H1 (cell line): ENCODE results near the gene DNM1L. TPM values are rescaled to one million over a fixed set of nuclear protein-coding genes. Genes with fewer than 3 reads are reported as not detected.

ENCODE experiments used
- CTCF ChIA-PET: fragments of 300-600 bp; sonication (Branson Sonifier 250); formaldehyde crosslinking; loops from one replicate; lab custom pipeline; 2021; ENCODE audit not compliant: partially characterized antibody; lab: Charles Lee
- POLR2A ChIA-PET: fragments of 300-600 bp; sonication (Branson Sonifier 250); formaldehyde crosslinking; loops from one replicate; lab custom pipeline; 2021; ENCODE audit warnings: inconsistent platforms; ENCODE audit not compliant: partially characterized antibody; lab: Charles Lee
- DNase-seq, 2 experiments: peaks; one replicate each; pipeline versions ENCODE4 v3.0.0 to v3.0.0-alpha.2; 2010 to 2022; ENCODE audit warnings: low spot score in 2 of 2, low read depth in 1 of 2, mixed read lengths in 1 of 2
- FAIRE-seq: peaks from 2 replicates; lab custom pipeline; 2011; peaks lifted over from hg19 to GRCh38; lab: Jason Lieb, UNC
- H2AFZ ChIP-seq: 2 replicates; pipeline ENCODE4 v1.8.1; 2012; ENCODE audit warnings: low read length, inconsistent platforms
- H2AK5ac ChIP-seq: 2 replicates; pipeline ENCODE4 v1.6.1; 2013; ENCODE audit warnings: low read depth, low read length
- H2BK120ac ChIP-seq: replicated peaks from 2 replicates; pipeline ENCODE3; 2013; ENCODE audit warnings: low read depth, low read length, inconsistent platforms
- H2BK12ac ChIP-seq: 2 replicates; pipeline ENCODE4 v1.6.1; 2013; ENCODE audit warnings: low read depth, low read length
- H2BK15ac ChIP-seq: 2 replicates; pipeline ENCODE4 v1.6.1; 2013; ENCODE audit warnings: low read length
- H2BK20ac ChIP-seq: 2 replicates; pipeline ENCODE4 v1.6.1; 2013; ENCODE audit warnings: low read length
- H2BK5ac ChIP-seq: 2 replicates; pipeline ENCODE4 v1.6.1; 2013; ENCODE audit warnings: low read depth, low read length
- H3K14ac ChIP-seq: 2 replicates; pipeline ENCODE4 v1.6.1; 2013; ENCODE audit warnings: inconsistent platforms; ENCODE audit not compliant: insufficient read length
- H3K18ac ChIP-seq: 2 replicates; pipeline ENCODE4 v1.6.1; 2013; ENCODE audit warnings: low read length; ENCODE audit errors: extremely low read depth
- H3K23ac ChIP-seq: 2 replicates; pipeline ENCODE4 v1.6.1; 2013; ENCODE audit warnings: inconsistent platforms; ENCODE audit not compliant: insufficient read length
- H3K23me2 ChIP-seq: 2 replicates; pipeline ENCODE4 v1.6.1; 2013; ENCODE audit warnings: low read depth, low read length
- H3K27ac ChIP-seq: 2 replicates; pipeline ENCODE4 v1.6.1; 2011; ENCODE audit warnings: low read depth, low read length, inconsistent platforms
- H3K27me3 ChIP-seq, 4 experiments: replicated peaks in 1 of 4; 1 replicate in 1 of 4; 2 replicates in 3 of 4; pipeline versions ENCODE4 v1.6.1 to v1.8.1; 2011 to 2013; ENCODE audit warnings: low read length in 3 of 4, mild to moderate bottlenecking in 3 of 4, inconsistent platforms in 2 of 4, mixed read lengths in 2 of 4, moderate library complexity in 1 of 4; ENCODE audit not compliant: control insufficient read depth in 3 of 4, insufficient read depth in 3 of 4; ENCODE audit errors: extremely low read depth in 1 of 4
- H3K36me3 ChIP-seq, 4 experiments: 2 replicates each; pipeline versions ENCODE4 v1.6.1 to v1.8.1; 2011 to 2013; ENCODE audit warnings: mild to moderate bottlenecking in 4 of 4, low read length in 3 of 4, moderate library complexity in 2 of 4, control low read depth in 1 of 4, inconsistent platforms in 1 of 4; ENCODE audit not compliant: insufficient read depth in 4 of 4, control insufficient read depth in 2 of 4
- H3K4ac ChIP-seq: replicated peaks from 2 replicates; pipeline ENCODE3; 2013; ENCODE audit warnings: low read length, low read depth, mixed read lengths, inconsistent platforms; ENCODE audit not compliant: insufficient read length
- H3K4me1 ChIP-seq, 4 experiments: replicated peaks in 1 of 4; 1 replicate in 1 of 4; 2 replicates in 3 of 4; pipeline versions ENCODE4 v1.6.1 to v1.8.1; 2011 to 2013; ENCODE audit warnings: low read length in 3 of 4, inconsistent platforms in 2 of 4, mixed read lengths in 1 of 4; ENCODE audit not compliant: insufficient read depth in 4 of 4, control insufficient read depth in 3 of 4
- H3K4me2 ChIP-seq, 2 experiments: 2 replicates each; pipeline versions ENCODE4 v1.6.1 to v1.8.1; 2011 to 2013; ENCODE audit warnings: low read depth in 2 of 2, low read length in 2 of 2, control low read depth in 1 of 2, inconsistent platforms in 1 of 2, mild to moderate bottlenecking in 1 of 2; ENCODE audit not compliant: insufficient read depth in 1 of 2
- H3K4me3 ChIP-seq, 4 experiments: fragments of 200-600, 300-600 bp in 1 of 4; sonication (generic), shearing (Covaris generic), sonication (Bioruptor Twin) in 1 of 4; 2 replicates each; pipeline versions ENCODE4 v1.5.1 to v1.8.1; 2011 to 2016; ENCODE audit warnings: low read length in 4 of 4, low read depth in 3 of 4, control low read depth in 2 of 4, inconsistent platforms in 2 of 4, mild to moderate bottlenecking in 2 of 4, mixed read lengths in 1 of 4, moderate library complexity in 1 of 4; ENCODE audit not compliant: insufficient read depth in 2 of 4; ENCODE audit errors: extremely low read depth in 1 of 4
- H3K56ac ChIP-seq: replicated peaks from 2 replicates; pipeline ENCODE3; 2013; ENCODE audit warnings: low read depth, mild to moderate bottlenecking, mixed read lengths, low read length, inconsistent platforms; ENCODE audit not compliant: insufficient read length
- H3K79me1 ChIP-seq: 2 replicates; pipeline ENCODE4 v1.6.1; 2013; ENCODE audit warnings: low read depth, low read length, control low read depth
- H3K79me2 ChIP-seq, 2 experiments: 2 replicates each; pipeline versions ENCODE4 v1.6.1 to v1.8.1; 2012 to 2013; ENCODE audit warnings: low read length in 2 of 2, mild to moderate bottlenecking in 2 of 2, inconsistent platforms in 1 of 2; ENCODE audit not compliant: insufficient read depth in 2 of 2, control insufficient read depth in 1 of 2
- H3K9ac ChIP-seq, 4 experiments: replicated peaks in 1 of 4; 1 replicate in 1 of 4; 2 replicates in 3 of 4; pipeline versions ENCODE4 v1.6.1 to v1.8.1; 2011 to 2013; ENCODE audit warnings: low read depth in 3 of 4, low read length in 3 of 4, control low read depth in 2 of 4, mild to moderate bottlenecking in 2 of 4, moderate library complexity in 2 of 4, inconsistent platforms in 1 of 4; ENCODE audit errors: extremely low read depth in 1 of 4
- H3K9me3 ChIP-seq, 2 experiments: 2 replicates each; pipeline versions ENCODE4 v1.6.1 to v1.8.1; 2012 to 2013; ENCODE audit warnings: mild to moderate bottlenecking in 2 of 2, moderate library complexity in 2 of 2, control low read depth in 1 of 2, inconsistent platforms in 1 of 2, low read depth in 1 of 2, low read length in 1 of 2, mixed read lengths in 1 of 2; ENCODE audit not compliant: insufficient read depth in 2 of 2
- H4K20me1 ChIP-seq, 2 experiments: replicated peaks in 1 of 2; 2 replicates each; pipeline versions ENCODE3 to v1.8.1; 2011 to 2013; ENCODE audit warnings: inconsistent platforms in 2 of 2, low read length in 2 of 2, mild to moderate bottlenecking in 1 of 2; ENCODE audit not compliant: insufficient read depth in 2 of 2, control insufficient read depth in 1 of 2
- H4K5ac ChIP-seq: 2 replicates; pipeline ENCODE4 v1.6.1; 2013; ENCODE audit warnings: low read length, low read depth, mixed read lengths, inconsistent platforms; ENCODE audit not compliant: insufficient read length
- H4K8ac ChIP-seq: 2 replicates; pipeline ENCODE4 v1.8.0; 2013; ENCODE audit warnings: mild to moderate bottlenecking, moderate library complexity, low read length, inconsistent platforms; ENCODE audit not compliant: insufficient read depth; ENCODE audit errors: extremely low read depth
- H4K91ac ChIP-seq: replicated peaks from 2 replicates; pipeline ENCODE3; 2013; ENCODE audit warnings: low read length, mixed read lengths, inconsistent platforms; ENCODE audit not compliant: insufficient read length
- BRCA1 ChIP-seq: IDR thresholded peaks from 2 replicates; pipeline ENCODE4 v1.6.1; 2012; ENCODE audit warnings: low read depth, low read length, improper control_type of control experiment
- E2F6 ChIP-seq: IDR thresholded peaks from 2 replicates; pipeline ENCODE4 v1.6.1; 2012; ENCODE audit warnings: inconsistent platforms
- EGR1 ChIP-seq: IDR thresholded peaks from 2 replicates; pipeline ENCODE4 v1.6.1; 2011; ENCODE audit warnings: low read depth, low read length, borderline replicate concordance
- EP300 ChIP-seq, 2 experiments: IDR thresholded peaks; 1 replicate in 1 of 2; 2 replicates in 1 of 2; pipeline ENCODE4 v1.6.1; 2011 to 2012; ENCODE audit warnings: low read depth in 2 of 2, low read length in 2 of 2, mild to moderate bottlenecking in 2 of 2, borderline replicate concordance in 1 of 2, inconsistent platforms in 1 of 2, moderate library complexity in 1 of 2
- HDAC2 ChIP-seq, 2 experiments: fragments of 300-600 bp in 1 of 2; sonication (generic) in 1 of 2; IDR thresholded peaks; 2 replicates each; pipeline ENCODE4 v1.6.1; 2011 to 2012; ENCODE audit warnings: low read depth in 2 of 2, low read length in 2 of 2, mild to moderate bottlenecking in 2 of 2, moderate library complexity in 2 of 2, borderline replicate concordance in 1 of 2, inconsistent platforms in 1 of 2
- KDM4A ChIP-seq: IDR thresholded peaks from one replicate; pipeline ENCODE4 v1.7.1; 2012; ENCODE audit warnings: low read depth, mild to moderate bottlenecking, moderate library complexity, low read length, inconsistent platforms; ENCODE audit not compliant: severe bottlenecking
- KDM5A ChIP-seq: fragments of 200-600 bp; IDR thresholded peaks from 2 replicates; pipeline ENCODE4 v1.7.1; 2012; ENCODE audit warnings: mild to moderate bottlenecking, low read length, inconsistent platforms, mixed read lengths
- MAFK ChIP-seq: IDR thresholded peaks from 2 replicates; pipeline ENCODE4 v1.6.1; 2012; ENCODE audit warnings: low read depth, mild to moderate bottlenecking, improper control_type of control experiment, low read length
- PHF8 ChIP-seq: fragments of 200-600 bp; sonication (generic); conservative IDR thresholded peaks from 2 replicates; pipeline ENCODE4 v1.7.1; 2012; ENCODE audit warnings: low read depth, mild to moderate bottlenecking, inconsistent platforms, low read length, moderate library complexity
- POU5F1 ChIP-seq: IDR thresholded peaks from 2 replicates; pipeline ENCODE4 v1.6.1; 2011; ENCODE audit warnings: low read depth, mild to moderate bottlenecking, low read length, moderate library complexity
- RNF2 ChIP-seq: fragments of 200-900, 300-1000 bp; sonication (generic); IDR thresholded peaks from 2 replicates; pipeline ENCODE4 v1.7.1; 2016; ENCODE audit warnings: borderline replicate concordance, low read depth, mild to moderate bottlenecking, antibody characterized with exemption, low read length; ENCODE audit not compliant: poor library complexity, severe bottlenecking; ENCODE audit errors: missing control alignments
- SIRT6 ChIP-seq: IDR thresholded peaks from one replicate; pipeline ENCODE4 v1.7.1; 2012; ENCODE audit warnings: low read length, inconsistent platforms
- WGBS, 2 experiments: shearing (Covaris generic) in 1 of 2; methylation state at CpG; one replicate each; pipeline versions ENCODE4 v1.1.6 to v1.1.7; 2013 to 2015; ENCODE audit warnings: low lambda C conversion rate in 2 of 2, mixed read lengths in 2 of 2, inconsistent platforms in 1 of 2, low coverage in 1 of 2, missing lambda C conversion rate in 1 of 2; ENCODE audit not compliant: insufficient replicate concordance in 2 of 2, insufficient coverage in 1 of 2, insufficient read length in 1 of 2; ENCODE audit errors: extremely low coverage in 1 of 2, missing lambda C conversion rate in 1 of 2; 5-methylcytosine and 5-hydroxymethylcytosine counted together
- polyA plus RNA-seq, 7 experiments: library from polyadenylated mRNA; depleted of rRNA in 3 of 7; stranded (reverse) in 5 of 7; unstranded in 2 of 7; fragments of >200 nt in 5 of 7; fragments of 200-250 nt in 2 of 7; gene quantifications; 1 replicate in 5 of 7; 2 replicates in 1 of 7; 4 replicates in 1 of 7; pipeline versions ENCODE4 v1.2.1 to v1.2.3, GENCODE V29; 2011 to 2013; ENCODE audit warnings: missing spikeins in 2 of 7, mixed read lengths in 2 of 7
- total RNA-seq: library from RNA; stranded (reverse); fragmentation: NEBNext Ultra II Directional; extraction: Animal tissue kit (Norgen Biotek cat#: 25700); gene quantifications from 2 replicates; pipeline ENCODE4 v1.2.1, GENCODE V29; 2021

The DNM1L gene
- total and polyA plus RNA-seq, 2 of the 8 experiments (the other 6 are each of a cell fraction or from before 2014, with no cell fraction given), result 23.7 to 93.9 TPM

GRCh38 chr12:32757157-32757556 lies 78.1 kb downstream of the DNM1L start:
- no peak overlapping the region for H3K14ac ChIP-seq
- no peak overlapping the region for H3K4me3 ChIP-seq
- H3K27me3 ChIP-seq, result no peaks in the 10 kb centered on the region; a peak in 1 of 7 replicates
- H2AFZ ChIP-seq, result no peak overlapping the region
- H4K8ac ChIP-seq, result no peak overlapping the region
- 89% methylated on average over 3 of the region's 3 CpGs; no CpG with 5 or more reads in 1 of the 2 experiments for WGBS, 2 experiments
- no peaks in the 10 kb centered on the region for H3K79me1 ChIP-seq
- ChIA-PET POLR2A (interaction anchor here (2.0 to 3.9 kb wide), 3 partner anchors 11 to 140 kb away, joined by 5 to 22 read pairs (median 15); partner anchors contain the start of gene PKP2), CTCF (interaction anchor here (0.9 to 4.1 kb wide), 16 partner anchors 12 to 267 kb away, joined by 3 to 54 read pairs (median 4); no protein-coding TSS in a partner anchor)
- peaks cover 0 to 14% (median 9%) of the 10 kb centered on the region in 4 experiments; a peak in 6 of 8 replicates for H3K36me3 ChIP-seq
- H4K5ac ChIP-seq, result no peak overlapping the region
- H3K27ac ChIP-seq, result no peak overlapping the region
- H3K4me2 ChIP-seq, result no peak overlapping the region
- no peak overlapping the region for H2BK15ac ChIP-seq
- no peak overlapping the region for H3K23ac ChIP-seq
- H3K9me3 ChIP-seq, result no peaks in the 10 kb centered on the region
- no peaks in the 10 kb centered on the region for H4K20me1 ChIP-seq
- no peak overlapping the region for H3K4ac ChIP-seq
- no peak overlapping the region for H2BK120ac ChIP-seq
- FAIRE-seq (no peak), DNase-seq (no peak)
- peaks cover 0 to 3% (median 1%) of the 10 kb centered on the region in 4 experiments; a peak in 2 of 7 replicates for H3K4me1 ChIP-seq
- peaks cover 4% of the 10 kb centered on the region for H3K23me2 ChIP-seq
- no peak overlapping the region for H2AK5ac ChIP-seq
- peaks cover 0 to 24% of the 10 kb centered on the region in 2 experiments; a peak in 2 of 4 replicates for H3K79me2 ChIP-seq
- no peak overlapping the region for H3K9ac ChIP-seq
- no peak overlapping the region for H2BK12ac ChIP-seq
- H2BK20ac ChIP-seq, result no peak overlapping the region
- no peak overlapping the region for H4K91ac ChIP-seq
- H2BK5ac ChIP-seq, result no peak overlapping the region
- no peak overlapping the region for H3K56ac ChIP-seq
- H3K18ac ChIP-seq, result no peak overlapping the region
- no peak for TF ChIP-seq POU5F1
- no peak for TF ChIP-seq EGR1
- no peak for TF ChIP-seq BRCA1
- TF ChIP-seq HDAC2 (IDR thresholded peaks at IDR 0.05; ENCODE audit: borderline replicate concordance in 1 of 2, low read depth in 2 of 2, low read length in 2 of 2), result no peak
- no peak for TF ChIP-seq MAFK
- TF ChIP-seq RNF2, result no peak
- TF ChIP-seq KDM4A, result no peak
- TF ChIP-seq SIRT6, result no peak
- TF ChIP-seq KDM5A, result no peak
- TF ChIP-seq E2F6, result no peak
- TF ChIP-seq EP300 (IDR thresholded peaks at IDR 0.05; ENCODE audit: borderline replicate concordance in 1 of 2, low read depth in 2 of 2, low read length in 2 of 2), result no peak
- TF ChIP-seq PHF8, result no peak
